ENCODE data around the gene DNER. TPM values are rescaled to one million over a fixed set of nuclear protein-coding genes. Genes with fewer than 3 reads are reported as not detected.

The DNER gene
- polyA plus RNA-seq, 1 donor (not counting 4 experiments of a cell fraction or from before 2014, with no cell fraction given): 8.5 TPM

DNA sequence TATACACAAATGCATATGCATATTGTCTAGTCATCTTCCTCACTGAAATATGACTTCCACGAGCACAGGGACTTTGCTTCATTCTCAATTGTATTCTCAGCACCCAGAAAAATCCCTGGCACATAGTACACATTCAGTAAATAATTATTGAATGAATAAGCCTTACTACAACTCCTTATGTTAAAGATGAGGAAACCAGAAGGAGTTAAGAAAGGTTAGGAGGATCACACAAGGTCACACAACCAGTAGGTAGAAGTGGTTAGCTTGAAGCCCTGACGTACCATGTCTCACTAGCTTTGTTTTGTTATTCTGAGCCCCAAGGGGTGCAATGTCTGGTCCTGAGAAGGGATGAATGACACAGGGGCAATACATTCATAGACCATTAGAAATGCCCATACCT lies 222.3 kb downstream of the DNER start:
- Histone ChIP-seq H3K4me3 (ENCODE audit: control insufficient read depth in 2 of 3, extremely low read depth in 1 of 3, insufficient read depth in 2 of 3, low read depth in 1 of 3, low read length in 3 of 3) (no peak overlapping the region), H3K4me2 (ENCODE audit: control insufficient read depth, extremely low read depth, insufficient read depth, low read depth, low read length) (no peak overlapping the region), H3K36me3 (ENCODE audit: control insufficient read depth in 2 of 2, extremely low read depth in 1 of 2, insufficient read depth in 2 of 2, low read length in 2 of 2) (no peaks in the 10 kb centered on the region), H3K27me3 (ENCODE audit: control insufficient read depth, extremely low read depth, insufficient read depth, low read length) (no peaks in the 10 kb centered on the region), H3K9me1 (ENCODE audit: control insufficient read depth, extremely low read depth, insufficient read depth, low read length) (no peaks in the 10 kb centered on the region), H3K9ac (ENCODE audit: control insufficient read depth, extremely low read depth, insufficient read depth, low read length) (no peak overlapping the region), H3K9me3 (ENCODE audit: control insufficient read depth, low read depth, low read length) (no peaks in the 10 kb centered on the region), H3K4me1 (ENCODE audit: control insufficient read depth, extremely low read depth, insufficient read depth, low read length) (no peaks in the 10 kb centered on the region), H3K27ac (ENCODE audit: control insufficient read depth, insufficient read depth, low read length) (no peak overlapping the region), H2AFZ (ENCODE audit: control insufficient read depth, low read length) (no peak overlapping the region), H3K79me2 (ENCODE audit: control insufficient read depth, insufficient read depth, low read length) (no peaks in the 10 kb centered on the region), H4K20me1 (ENCODE audit: control insufficient read depth, extremely low read depth, insufficient read depth, low read length) (no peaks in the 10 kb centered on the region)
- TF ChIP-seq, protein P1, sequence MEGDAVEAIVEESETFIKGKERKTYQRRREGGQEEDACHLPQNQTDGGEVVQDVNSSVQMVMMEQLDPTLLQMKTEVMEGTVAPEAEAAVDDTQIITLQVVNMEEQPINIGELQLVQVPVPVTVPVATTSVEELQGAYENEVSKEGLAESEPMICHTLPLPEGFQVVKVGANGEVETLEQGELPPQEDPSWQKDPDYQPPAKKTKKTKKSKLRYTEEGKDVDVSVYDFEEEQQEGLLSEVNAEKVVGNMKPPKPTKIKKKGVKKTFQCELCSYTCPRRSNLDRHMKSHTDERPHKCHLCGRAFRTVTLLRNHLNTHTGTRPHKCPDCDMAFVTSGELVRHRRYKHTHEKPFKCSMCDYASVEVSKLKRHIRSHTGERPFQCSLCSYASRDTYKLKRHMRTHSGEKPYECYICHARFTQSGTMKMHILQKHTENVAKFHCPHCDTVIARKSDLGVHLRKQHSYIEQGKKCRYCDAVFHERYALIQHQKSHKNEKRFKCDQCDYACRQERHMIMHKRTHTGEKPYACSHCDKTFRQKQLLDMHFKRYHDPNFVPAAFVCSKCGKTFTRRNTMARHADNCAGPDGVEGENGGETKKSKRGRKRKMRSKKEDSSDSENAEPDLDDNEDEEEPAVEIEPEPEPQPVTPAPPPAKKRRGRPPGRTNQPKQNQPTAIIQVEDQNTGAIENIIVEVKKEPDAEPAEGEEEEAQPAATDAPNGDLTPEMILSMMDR (optimal IDR thresholded peaks at IDR 0.05 in 1 of 3, IDR thresholded peaks at IDR 0.05 in 1 of 3, conservative IDR thresholded peaks at IDR 0.05 in 1 of 3; ENCODE audit: extremely low read depth in 1 of 3, insufficient read depth in 2 of 3, low read length in 3 of 3): no peak
- TF ChIP-seq EZH2 (IDR thresholded peaks at IDR 0.05; ENCODE audit: low read length): no peak
- DNase-seq (ENCODE audit: low read depth, low spot score): no peak
- no peak for FAIRE-seq
- dilution Hi-C loops (cut with MboI; ENCODE audit: extremely low pct_ligation_motif_present, low sequenced_read_pairs): no loop called here

- Histone ChIP-seq H3K4me3 (ENCODE audit: control insufficient read depth in 2 of 3, extremely low read depth in 1 of 3, insufficient read depth in 2 of 3, low read depth in 1 of 3, low read length in 3 of 3) (no peak overlapping the region), H3K27me3 (ENCODE audit: control insufficient read depth, extremely low read depth, insufficient read depth, low read length) (no peaks in the 10 kb centered on the region), H3K27ac (ENCODE audit: control insufficient read depth, insufficient read depth, low read length) (no peak overlapping the region), H3K79me2 (ENCODE audit: control insufficient read depth, insufficient read depth, low read length) (no peaks in the 10 kb centered on the region), H3K4me2 (ENCODE audit: control insufficient read depth, extremely low read depth, insufficient read depth, low read depth, low read length) (no peak overlapping the region), H3K9ac (ENCODE audit: control insufficient read depth, extremely low read depth, insufficient read depth, low read length) (no peak overlapping the region), H2AFZ (ENCODE audit: control insufficient read depth, low read length) (no peak overlapping the region), H3K9me3 (ENCODE audit: control insufficient read depth, low read depth, low read length) (no peaks in the 10 kb centered on the region), H4K20me1 (ENCODE audit: control insufficient read depth, extremely low read depth, insufficient read depth, low read length) (no peaks in the 10 kb centered on the region), H3K36me3 (ENCODE audit: control insufficient read depth in 2 of 2, extremely low read depth in 1 of 2, insufficient read depth in 2 of 2, low read length in 2 of 2) (no peaks in the 10 kb centered on the region), H3K4me1 (ENCODE audit: control insufficient read depth, extremely low read depth, insufficient read depth, low read length) (no peaks in the 10 kb centered on the region), H3K9me1 (ENCODE audit: control insufficient read depth, extremely low read depth, insufficient read depth, low read length) (no peaks in the 10 kb centered on the region)
- TF ChIP-seq EZH2 (IDR thresholded peaks at IDR 0.05; ENCODE audit: low read length): no peak
- TF ChIP-seq, protein P1 (optimal IDR thresholded peaks at IDR 0.05 in 1 of 3, IDR thresholded peaks at IDR 0.05 in 1 of 3, conservative IDR thresholded peaks at IDR 0.05 in 1 of 3; ENCODE audit: extremely low read depth in 1 of 3, insufficient read depth in 2 of 3, low read length in 3 of 3): no peak
- FAIRE-seq (no peak), DNase-seq (ENCODE audit: low read depth, low spot score) (no peak)
- dilution Hi-C loops (cut with MboI; ENCODE audit: extremely low pct_ligation_motif_present, low sequenced_read_pairs): no loop called here
Measured at GRCh38 chr2:229490167-229490566, 224.2 kb downstream of the DNER start.

All from keratinocyte (primary cell).